HepG2 (cell line): ENCODE data around the gene PLEKHG4B. TPM values are rescaled to one million over a fixed set of nuclear protein-coding genes. Genes with fewer than 3 reads are reported as not detected.
A peak's percentile ranks its signal among the peaks of the same experiment; 100 is the strongest.

Experiments
- ATAC-seq: fragments of 200-7000 bp; cut with Tn5 transposase; 3 replicates; pipeline ENCODE4 v1.9.1; 2020; ENCODE audit warnings: mild to moderate bottlenecking, moderate library complexity
- BruUV-seq: library from RNA; stranded (reverse); fragments of 400-500 nt; replicated peaks from 2 replicates; lab custom pipeline; 2021; lab: Mats Ljungman, UMichigan
- CTCF ChIA-PET: fragments of 300-600 bp; formaldehyde crosslinking; extraction: SDS; loops from one replicate; lab custom pipeline; 2021; ENCODE audit warnings: low total read pairs, inconsistent platforms, low intra/inter-chr PET ratio; lab: Yijun Ruan, JAX
- POLR2A ChIA-PET: fragments of 350-600 bp; sonication (Branson Sonifier 250); formaldehyde crosslinking; loops from one replicate; lab custom pipeline; 2020; ENCODE audit warnings: antibody characterized with exemption, inconsistent platforms; lab: Yijun Ruan, JAX
- DNase-seq: peaks from one replicate; pipeline ENCODE4 v3.0.0-alpha.2; 2015; ENCODE audit warnings: low spot score
- FAIRE-seq: peaks from 3 replicates; lab custom pipeline; 2011; peaks lifted over from hg19 to GRCh38; lab: Jason Lieb, UNC
- H2AFZ ChIP-seq: one replicate; pipeline ENCODE4 v1.6.1; 2011; ENCODE audit warnings: low read length, inconsistent platforms
- H3K27ac ChIP-seq: fragments of 300-600 bp; 3 replicates; pipeline ENCODE4 v1.8.0; 2011; ENCODE audit warnings: mixed run types, mild to moderate bottlenecking, mixed read lengths, low read length, inconsistent platforms; ENCODE audit not compliant: insufficient read depth; ENCODE audit errors: extremely low read length
- H3K27me3 ChIP-seq, 2 experiments: fragments of 200-600 bp in 1 of 2; 2 replicates in 1 of 2; 3 replicates in 1 of 2; pipeline versions ENCODE4 v1.6.0 to v1.8.0; 2011; ENCODE audit warnings: low read length in 2 of 2, mild to moderate bottlenecking in 2 of 2, moderate library complexity in 2 of 2, inconsistent platforms in 1 of 2; ENCODE audit not compliant: insufficient read depth in 2 of 2, control insufficient read depth in 1 of 2
- H3K36me3 ChIP-seq, 2 experiments: fragments of 200-600 bp in 1 of 2; replicated peaks in 1 of 2; 2 replicates in 1 of 2; 3 replicates in 1 of 2; pipeline versions ENCODE4 v1.5.1 to v1.8.0; 2011; ENCODE audit warnings: low read length in 2 of 2, inconsistent platforms in 1 of 2; ENCODE audit not compliant: insufficient read depth in 2 of 2, control insufficient read depth in 1 of 2
- H3K4me1 ChIP-seq: 2 replicates; pipeline ENCODE4 v1.5.1; 2012; ENCODE audit warnings: low read length, inconsistent platforms; ENCODE audit not compliant: insufficient read depth
- H3K4me2 ChIP-seq: 2 replicates; pipeline ENCODE4 v1.6.0; 2011; ENCODE audit warnings: low read depth, low read length, inconsistent platforms
- H3K4me3 ChIP-seq, 3 experiments: fragments of 200-600 bp in 1 of 3; sonication (generic), shearing (Covaris generic) in 1 of 3; replicated peaks in 1 of 3; 2 replicates each; pipeline ENCODE4 v1.5.1; 2011 to 2016; ENCODE audit warnings: low read length in 3 of 3, inconsistent platforms in 2 of 3, low read depth in 2 of 3, mild to moderate bottlenecking in 2 of 3, control low read depth in 1 of 3, mixed read lengths in 1 of 3; ENCODE audit not compliant: insufficient read depth in 1 of 3
- H3K79me2 ChIP-seq: one replicate; pipeline ENCODE4 v1.6.1; 2011; ENCODE audit warnings: low read length, inconsistent platforms; ENCODE audit not compliant: insufficient read depth
- H3K9ac ChIP-seq: 2 replicates; pipeline ENCODE4 v1.6.0; 2011; ENCODE audit warnings: mild to moderate bottlenecking, low read depth, low read length, inconsistent platforms; ENCODE audit not compliant: insufficient read depth
- H3K9me3 ChIP-seq: 2 replicates; pipeline ENCODE4 v1.5.1; 2012; ENCODE audit warnings: mild to moderate bottlenecking, low read length
- H4K20me1 ChIP-seq: 2 replicates; pipeline ENCODE4 v1.6.0; 2011; ENCODE audit warnings: inconsistent platforms, mild to moderate bottlenecking, low read length, moderate library complexity; ENCODE audit not compliant: insufficient read depth
- ATF1 ChIP-seq: IDR thresholded peaks from 2 replicates; pipeline ENCODE4 v1.6.1; 2016; ENCODE audit warnings: mild to moderate bottlenecking, control low read depth
- ETV5 ChIP-seq: IDR thresholded peaks from 2 replicates; pipeline ENCODE4 v1.6.1; 2018; ENCODE audit warnings: missing biosample characterization, missing genetic modification reagents, inconsistent platforms, borderline replicate concordance
- HOXA9 ChIP-seq: sonication (generic); formaldehyde crosslinking; IDR thresholded peaks from 2 replicates; pipeline ENCODE4 v1.8.1; 2022; ENCODE audit warnings: missing genetic modification reagents, mild to moderate bottlenecking, moderate library complexity, borderline replicate concordance
- ISL2 ChIP-seq: sonication (generic); formaldehyde crosslinking; IDR thresholded peaks from 2 replicates; pipeline ENCODE4 v1.5.0; 2020; ENCODE audit warnings: missing genetic modification reagents
- KDM1A ChIP-seq: IDR thresholded peaks from 2 replicates; pipeline ENCODE4 v1.6.1; 2016; ENCODE audit warnings: missing compliant biosample characterization
- KDM6A ChIP-seq: IDR thresholded peaks from 2 replicates; pipeline ENCODE4 v1.6.1; 2016; ENCODE audit warnings: low read depth
- KLF12 ChIP-seq: sonication (generic); formaldehyde crosslinking; IDR thresholded peaks from 2 replicates; pipeline ENCODE4 v1.4.0; 2020; ENCODE audit warnings: missing genetic modification reagents, borderline replicate concordance
- ONECUT2 ChIP-seq: sonication (generic); formaldehyde crosslinking; IDR thresholded peaks from 2 replicates; pipeline ENCODE4 v1.4.0; 2020; ENCODE audit warnings: missing genetic modification reagents
- PAX8 ChIP-seq: sonication (generic); formaldehyde crosslinking; IDR thresholded peaks from 2 replicates; pipeline ENCODE4 v1.8.0; 2022; ENCODE audit warnings: mild to moderate bottlenecking, missing genetic modification reagents, borderline replicate concordance
- RXRB ChIP-seq: IDR thresholded peaks from 2 replicates; pipeline ENCODE4 v1.6.1; 2016; ENCODE audit warnings: borderline replicate concordance, missing genetic modification reagents, missing compliant biosample characterization
- SOX6 ChIP-seq, 2 experiments: fragments of 450-650 bp in 1 of 2; sonication (generic) in 1 of 2; formaldehyde crosslinking in 1 of 2; IDR thresholded peaks; 2 replicates each; pipeline versions ENCODE4 v1.4.0 to v1.6.1; 2017 to 2020; ENCODE audit warnings: antibody characterized with exemption in 1 of 2, mild to moderate bottlenecking in 1 of 2, missing genetic modification reagents in 1 of 2
- ZFY ChIP-seq: sonication (generic); formaldehyde crosslinking; IDR thresholded peaks from 2 replicates; pipeline ENCODE4 v1.4.0; 2020; ENCODE audit warnings: missing genetic modification reagents
- ZHX1 ChIP-seq: sonication (generic); formaldehyde crosslinking; IDR thresholded peaks from 2 replicates; pipeline ENCODE4 v1.8.1; 2022; ENCODE audit warnings: low read depth, mild to moderate bottlenecking, missing genetic modification reagents
- ZNF225 ChIP-seq: sonication (generic); formaldehyde crosslinking; IDR thresholded peaks from 2 replicates; pipeline ENCODE4 v1.4.0; 2020; ENCODE audit warnings: mild to moderate bottlenecking, missing genetic modification reagents
- ZNF329 ChIP-seq: sonication (generic); formaldehyde crosslinking; IDR thresholded peaks from 2 replicates; pipeline ENCODE4 v1.9.0; 2021; ENCODE audit warnings: low read depth, mild to moderate bottlenecking, missing genetic modification reagents
- ZNF7 ChIP-seq: IDR thresholded peaks from 2 replicates; pipeline ENCODE4 v1.6.1; 2016; ENCODE audit warnings: missing biosample characterization, missing genetic modification reagents
- WGBS: methylation state at CpG from one replicate; pipeline ENCODE4 v1.1.6; 2017; ENCODE audit warnings: low lambda C conversion rate; 5-methylcytosine and 5-hydroxymethylcytosine counted together
- in situ Hi-C: cut with HindIII; loops from 2 replicates; pipeline ENCODE4 v1.10.0; 2017; ENCODE audit warnings: low pct_unique_long_range_greater_than_20kb; ENCODE audit not compliant: extremely low pct_ligation_motif_present
- intact Hi-C: fragments of 100-400 bp; cut with micrococcal nuclease; formaldehyde crosslinking; loops from one replicate; pipeline ENCODE4 v1.10.0; 2022; ENCODE audit not compliant: unreplicated experiment
- polyA plus RNA-seq, 8 experiments: library from polyadenylated mRNA; depleted of rRNA in 3 of 8; stranded (reverse) in 7 of 8; unstranded in 1 of 8; fragments of >200 nt; fragmentation: Illumina TruSeq in 4 of 8; extraction: Trizol in 4 of 8; gene quantifications; 2 replicates each; pipeline versions ENCODE4 v1.2.1 to v1.2.3, GENCODE V29; 2011 to 2016; ENCODE audit warnings: low read depth in 4 of 8, missing spikeins in 1 of 8, mixed read lengths in 1 of 8; ENCODE audit not compliant: insufficient read depth in 1 of 8
- total RNA-seq, 5 experiments: library from RNA; depleted of rRNA; stranded (reverse); fragments of >200 nt; fragmentation: Illumina TruSeq; extraction: Trizol; gene quantifications; 2 replicates each; pipeline ENCODE4 v1.2.3, GENCODE V29; 2016; ENCODE audit warnings: low read depth in 1 of 5
- TF ChIP-seq, protein P1 (sequence below): sonication (generic); formaldehyde crosslinking; IDR thresholded peaks from 2 replicates; pipeline ENCODE4 v1.8.0; 2022; ENCODE audit warnings: missing genetic modification reagents, mild to moderate bottlenecking, moderate library complexity, borderline replicate concordance
- TF ChIP-seq, protein P2 (sequence below): IDR thresholded peaks from 2 replicates; pipeline ENCODE4 v1.6.1; 2016; ENCODE audit warnings: missing genetic modification reagents, missing compliant biosample characterization

Gene PLEKHG4B
- total and polyA plus RNA-seq, 2 of the 13 experiments (the other 11 are each of a cell fraction or from before 2014, with no cell fraction given): 0.09 TPM; not detected in 1

- WGBS: 37% methylated on average over 14 of the region's 37 CpGs
- intact Hi-C loops (loop anchor here (2.0 kb wide), 1 partner anchor 30 kb away; the partner anchor contains the start of genes CCDC127 and SDHA), in situ Hi-C loops (no loop called here)
- TF ChIP-seq KDM1A (CRISPR knock-in tag) (0 out of 2 replicates have a peak, but pooled peaks have one; percentile 31), ZNF7 (CRISPR knock-in tag) (no peak), ETV5 (peak; percentile 36; the same call in 1 of the 2 replicates), ATF1 (no peak), ZHX1 (CRISPR knock-in tag) (no peak), PAX8 (CRISPR knock-in tag) (no peak), ONECUT2 (CRISPR knock-in tag) (no peak), KLF12 (CRISPR knock-in tag) (no peak), RXRB (CRISPR knock-in tag) (peak; percentile 48; the same call in 1 of the 2 replicates), ZFY (peak; percentile 55; the same call in 1 of the 2 replicates), ZNF225 (CRISPR knock-in tag) (no peak), KDM6A (CRISPR knock-in tag) (no peak), ZNF329 (CRISPR knock-in tag) (no peak), HOXA9 (CRISPR knock-in tag) (no peak), ISL2 (CRISPR knock-in tag) (no peak), SOX6 (IDR thresholded peaks at IDR 0.05) (no peak), SOX6 (CRISPR knock-in tag; IDR thresholded peaks at IDR 0.05) (peak; percentile 36; the same call in 1 of the 2 replicates)
- TF ChIP-seq, protein P1, sequence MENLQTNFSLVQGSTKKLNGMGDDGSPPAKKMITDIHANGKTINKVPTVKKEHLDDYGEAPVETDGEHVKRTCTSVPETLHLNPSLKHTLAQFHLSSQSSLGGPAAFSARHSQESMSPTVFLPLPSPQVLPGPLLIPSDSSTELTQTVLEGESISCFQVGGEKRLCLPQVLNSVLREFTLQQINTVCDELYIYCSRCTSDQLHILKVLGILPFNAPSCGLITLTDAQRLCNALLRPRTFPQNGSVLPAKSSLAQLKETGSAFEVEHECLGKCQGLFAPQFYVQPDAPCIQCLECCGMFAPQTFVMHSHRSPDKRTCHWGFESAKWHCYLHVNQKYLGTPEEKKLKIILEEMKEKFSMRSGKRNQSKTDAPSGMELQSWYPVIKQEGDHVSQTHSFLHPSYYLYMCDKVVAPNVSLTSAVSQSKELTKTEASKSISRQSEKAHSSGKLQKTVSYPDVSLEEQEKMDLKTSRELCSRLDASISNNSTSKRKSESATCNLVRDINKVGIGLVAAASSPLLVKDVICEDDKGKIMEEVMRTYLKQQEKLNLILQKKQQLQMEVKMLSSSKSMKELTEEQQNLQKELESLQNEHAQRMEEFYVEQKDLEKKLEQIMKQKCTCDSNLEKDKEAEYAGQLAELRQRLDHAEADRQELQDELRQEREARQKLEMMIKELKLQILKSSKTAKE (CRISPR knock-in tag): no peak; the same call in 1 of the 2 replicates
- TF ChIP-seq, protein P2, sequence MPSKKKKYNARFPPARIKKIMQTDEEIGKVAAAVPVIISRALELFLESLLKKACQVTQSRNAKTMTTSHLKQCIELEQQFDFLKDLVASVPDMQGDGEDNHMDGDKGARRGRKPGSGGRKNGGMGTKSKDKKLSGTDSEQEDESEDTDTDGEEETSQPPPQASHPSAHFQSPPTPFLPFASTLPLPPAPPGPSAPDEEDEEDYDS: 0 out of 2 replicates have a peak, but pooled peaks have one; percentile 24
Measured at GRCh38 chr5:188488-189481, 96.8 kb downstream of the PLEKHG4B start.

More at GRCh38 chr5:188488-189481, 96.8 kb downstream of the PLEKHG4B start:
- ChIA-PET POLR2A (interaction anchor here (2.1 kb wide), 1 partner anchor 82 kb away, joined by 8 read pairs; the partner anchor contains the start of gene PDCD6), CTCF (interaction anchor here (0.9 kb wide), 1 partner anchor 29 kb away, joined by 3 read pairs; the partner anchor contains the start of genes CCDC127 and SDHA)
- no peaks in the 10 kb centered on the region for H4K20me1 ChIP-seq
- H3K4me2 ChIP-seq: peak overlapping the region; percentile 47; the same call in 1 of the 2 replicates
- no peak overlapping the region for H2AFZ ChIP-seq
- H3K9me3 ChIP-seq: no peaks in the 10 kb centered on the region
- H3K36me3 ChIP-seq: no peaks in the 10 kb centered on the region
- H3K4me1 ChIP-seq: peaks cover 23% of the 10 kb centered on the region
- no TSS peak for BruUV-seq
- no peak overlapping the region; a peak in 1 of 6 replicates for H3K4me3 ChIP-seq
- peaks cover 0 to 15% of the 10 kb centered on the region in 2 experiments; a peak in 1 of 5 replicates for H3K27me3 ChIP-seq
- peak; percentile 93 for ATAC-seq
- peak; percentile 77 for DNase-seq
- no peak overlapping the region for H3K9ac ChIP-seq
- no peaks in the 10 kb centered on the region for H3K79me2 ChIP-seq
- peak; percentile 75 for FAIRE-seq
- H3K27ac ChIP-seq: no peak overlapping the region
